IgD-negative memory B cell (primary cell): ENCODE data around the gene CAPN2. TPM values are rescaled to one million over a fixed set of nuclear protein-coding genes. Genes with fewer than 3 reads are reported as not detected.

Experiments used
- H3K27ac Mint-ChIP-seq, 3 donors: one replicate each; pipeline ENCODE4 v1.8.0; 2020 to 2022; ENCODE audit warnings: mild to moderate bottlenecking in 3 of 3, mixed read lengths in 3 of 3, moderate library complexity in 1 of 3
- H3K27me3 Mint-ChIP-seq: one replicate; pipeline ENCODE4 v1.8.0; 2021; ENCODE audit warnings: mixed read lengths
- H3K36me3 Mint-ChIP-seq: one replicate; pipeline ENCODE4 v1.8.0; 2020; ENCODE audit warnings: mild to moderate bottlenecking, mixed read lengths
- H3K4me1 Mint-ChIP-seq, 3 donors: one replicate each; pipeline ENCODE4 v1.8.0; 2020 to 2022; ENCODE audit warnings: mixed read lengths in 3 of 3, mild to moderate bottlenecking in 1 of 3
- H3K4me3 Mint-ChIP-seq, 4 donors: one replicate each; pipeline ENCODE4 v1.8.0; 2020 to 2022; ENCODE audit warnings: mild to moderate bottlenecking in 4 of 4, mixed read lengths in 4 of 4, moderate library complexity in 3 of 4
- H3K9me3 Mint-ChIP-seq, 3 donors: one replicate each; pipeline ENCODE4 v1.8.0; 2020 to 2021; ENCODE audit warnings: mixed read lengths in 3 of 3, mild to moderate bottlenecking in 1 of 3
- polyA plus RNA-seq: library from polyadenylated mRNA; unstranded; fragments of 300-500 nt; fragmentation: Illumina TruSeq; gene quantifications from one replicate; pipeline ENCODE4 v1.2.3, GENCODE V29; 2021

Gene CAPN2
- polyA plus RNA-seq, 1 donor from 2014 or later: 140 TPM

GRCh38 chr1:223765036-223765718, 52.8 kb downstream of the CAPN2 start:
- H3K27me3 Mint-ChIP-seq: no peaks in the 10 kb centered on the region
- H3K9me3 Mint-ChIP-seq: no peaks in the 10 kb centered on the region
- H3K4me3 Mint-ChIP-seq: no peak overlapping the region
- peaks cover 0 to 1% (median 0%) of the 10 kb centered on the region in 3 donors for H3K4me1 Mint-ChIP-seq
- H3K27ac Mint-ChIP-seq: no peak overlapping the region
- H3K36me3 Mint-ChIP-seq: peaks cover 10% of the 10 kb centered on the region

GRCh38 chr1:223765719-223766340, 53.5 kb downstream of the CAPN2 start:
- Mint-ChIP-seq H3K4me1 (peaks cover 0 to 1% (median 0%) of the 10 kb centered on the region in 3 donors), H3K27ac (no peak overlapping the region), H3K9me3 (no peaks in the 10 kb centered on the region), H3K27me3 (no peaks in the 10 kb centered on the region), H3K36me3 (peaks cover 10% of the 10 kb centered on the region), H3K4me3 (no peak overlapping the region)

GRCh38 chr1:223770621-223771315, 58.4 kb downstream of the CAPN2 start:
- peak overlapping the region in 1 of 3 donors; percentile 47 for H3K27ac Mint-ChIP-seq
- no peaks in the 10 kb centered on the region for H3K27me3 Mint-ChIP-seq
- peaks cover 14% of the 10 kb centered on the region for H3K36me3 Mint-ChIP-seq
- H3K4me1 Mint-ChIP-seq: peaks cover 9 to 11% (median 9%) of the 10 kb centered on the region in 3 donors
- H3K4me3 Mint-ChIP-seq: no peak overlapping the region
- H3K9me3 Mint-ChIP-seq: no peaks in the 10 kb centered on the region

GRCh38 chr1:223771469-223771813, 59.1 kb downstream of the CAPN2 start:
- Mint-ChIP-seq H3K27ac (peak overlapping the region in 2 of 3 donors; percentile 21 to 47), H3K36me3 (peaks cover 10% of the 10 kb centered on the region), H3K4me3 (no peak overlapping the region), H3K27me3 (no peaks in the 10 kb centered on the region), H3K4me1 (peaks cover 9 to 16% (median 15%) of the 10 kb centered on the region in 3 donors), H3K9me3 (no peaks in the 10 kb centered on the region)

- Mint-ChIP-seq H3K27me3 (no peaks in the 10 kb centered on the region), H3K4me3 (no peak overlapping the region), H3K9me3 (no peaks in the 10 kb centered on the region), H3K36me3 (peaks cover 10% of the 10 kb centered on the region), H3K27ac (peak overlapping the region; percentile 21 to 31 (median 21)), H3K4me1 (peaks cover 9 to 16% (median 16%) of the 10 kb centered on the region in 3 donors)
These were observed 59.8 kb downstream of the CAPN2 start for GRCh38 chr1:223771814-223772770.

- Mint-ChIP-seq H3K36me3 (peaks cover 10% of the 10 kb centered on the region), H3K4me1 (peaks cover 9 to 16% (median 16%) of the 10 kb centered on the region in 3 donors), H3K4me3 (no peak overlapping the region), H3K27ac (peak overlapping the region in 2 of 3 donors; percentile 21 to 31), H3K27me3 (no peaks in the 10 kb centered on the region), H3K9me3 (no peaks in the 10 kb centered on the region)
These were observed 60.4 kb downstream of the CAPN2 start for GRCh38 chr1:223772771-223773160.

GRCh38 chr1:223774134-223774814, 61.9 kb downstream of the CAPN2 start:
- Mint-ChIP-seq H3K27me3 (no peaks in the 10 kb centered on the region), H3K4me3 (peak overlapping the region in 1 of 4 donors; percentile 8), H3K36me3 (peaks cover 10% of the 10 kb centered on the region), H3K4me1 (peaks cover 9 to 16% (median 16%) of the 10 kb centered on the region in 3 donors), H3K27ac (peak overlapping the region in 1 of 3 donors; percentile 76), H3K9me3 (no peaks in the 10 kb centered on the region)

GRCh38 chr1:223775054-223775453, 62.7 kb downstream of the CAPN2 start:
- peaks cover 6% of the 10 kb centered on the region for H3K36me3 Mint-ChIP-seq
- H3K27ac Mint-ChIP-seq: peak overlapping the region in 1 of 3 donors; percentile 11
- no peaks in the 10 kb centered on the region for H3K9me3 Mint-ChIP-seq
- peaks cover 9 to 16% (median 16%) of the 10 kb centered on the region in 3 donors for H3K4me1 Mint-ChIP-seq
- no peak overlapping the region for H3K4me3 Mint-ChIP-seq
- H3K27me3 Mint-ChIP-seq: no peaks in the 10 kb centered on the region

GRCh38 chr1:223775711-223776074, 63.4 kb downstream of the CAPN2 start:
- H3K9me3 Mint-ChIP-seq: no peaks in the 10 kb centered on the region
- H3K36me3 Mint-ChIP-seq: peaks cover 6% of the 10 kb centered on the region
- H3K4me1 Mint-ChIP-seq: peaks cover 9 to 16% (median 16%) of the 10 kb centered on the region in 3 donors
- H3K27ac Mint-ChIP-seq: peak overlapping the region in 2 of 3 donors; percentile 15 to 73
- H3K4me3 Mint-ChIP-seq: no peak overlapping the region
- H3K27me3 Mint-ChIP-seq: no peaks in the 10 kb centered on the region

- Mint-ChIP-seq H3K4me3 (no peak overlapping the region), H3K9me3 (no peaks in the 10 kb centered on the region), H3K27ac (peak overlapping the region in 2 of 3 donors; percentile 73 to 76), H3K4me1 (peaks cover 12 to 15% (median 14%) of the 10 kb centered on the region in 3 donors), H3K27me3 (no peaks in the 10 kb centered on the region), H3K36me3 (peaks cover 6% of the 10 kb centered on the region)
These were observed 63.9 kb downstream of the CAPN2 start for GRCh38 chr1:223776075-223776814.

GRCh38 chr1:223776826-223777454, 64.6 kb downstream of the CAPN2 start:
- H3K36me3 Mint-ChIP-seq: peaks cover 4% of the 10 kb centered on the region
- peak overlapping the region; percentile 34 to 76 (median 57) for H3K27ac Mint-ChIP-seq
- no peaks in the 10 kb centered on the region for H3K27me3 Mint-ChIP-seq
- peaks cover 10 to 12% (median 11%) of the 10 kb centered on the region in 3 donors for H3K4me1 Mint-ChIP-seq
- H3K4me3 Mint-ChIP-seq: no peak overlapping the region
- no peaks in the 10 kb centered on the region for H3K9me3 Mint-ChIP-seq

- peaks cover 3 to 9% (median 4%) of the 10 kb centered on the region in 3 donors for H3K4me1 Mint-ChIP-seq
- no peak overlapping the region for H3K4me3 Mint-ChIP-seq
- no peaks in the 10 kb centered on the region for H3K9me3 Mint-ChIP-seq
- H3K27me3 Mint-ChIP-seq: no peaks in the 10 kb centered on the region
- peaks cover 3% of the 10 kb centered on the region for H3K36me3 Mint-ChIP-seq
- H3K27ac Mint-ChIP-seq: no peak overlapping the region
These were observed 68.0 kb downstream of the CAPN2 start for GRCh38 chr1:223780318-223780717.

- no peaks in the 10 kb centered on the region for H3K9me3 Mint-ChIP-seq
- no peaks in the 10 kb centered on the region for H3K27me3 Mint-ChIP-seq
- H3K36me3 Mint-ChIP-seq: peaks cover 3% of the 10 kb centered on the region
- no peak overlapping the region for H3K27ac Mint-ChIP-seq
- H3K4me3 Mint-ChIP-seq: no peak overlapping the region
- H3K4me1 Mint-ChIP-seq: peaks cover 3 to 6% (median 4%) of the 10 kb centered on the region in 3 donors
These were observed 68.6 kb downstream of the CAPN2 start for GRCh38 chr1:223780949-223781348.
